GM23338 (cell line): ENCODE data around the gene ESM1. TPM values are rescaled to one million over a fixed set of nuclear protein-coding genes. Genes with fewer than 3 reads are reported as not detected.

Experiments used
- CREB1 ChIP-seq: fragments of 250-450 bp; sonication (Bioruptor Pico); IDR thresholded peaks from 2 replicates; pipeline ENCODE4 v1.5.0; 2020; ENCODE audit warnings: low read depth, mild to moderate bottlenecking, moderate library complexity
- EZH2 ChIP-seq: fragments of 200-600 bp; sonication (generic); IDR thresholded peaks from one replicate; pipeline ENCODE4 v1.8.0; 2017; ENCODE audit warnings: antibody characterized with exemption, mild to moderate bottlenecking, low read depth; ENCODE audit not compliant: unreplicated experiment
- JUNB ChIP-seq: IDR thresholded peaks from one replicate; pipeline ENCODE4 v1.6.1; 2016; ENCODE audit warnings: antibody characterized with exemption; ENCODE audit not compliant: unreplicated experiment
- NANOG ChIP-seq: IDR thresholded peaks from 2 replicates; pipeline ENCODE4 v1.6.1; 2016; ENCODE audit warnings: antibody characterized with exemption, borderline replicate concordance
- POLR2AphosphoS5 ChIP-seq: IDR thresholded peaks from 2 replicates; pipeline ENCODE4 v1.6.1; 2016; ENCODE audit warnings: antibody characterized with exemption, low read depth
- REST ChIP-seq: IDR thresholded peaks from one replicate; pipeline ENCODE4 v1.6.1; 2018; ENCODE audit warnings: antibody characterized with exemption; ENCODE audit not compliant: unreplicated experiment
- ZNF114 ChIP-seq: fragments of 250-450 bp; sonication (Bioruptor Pico); IDR thresholded peaks from 2 replicates; pipeline ENCODE4 v1.5.0; 2020; ENCODE audit warnings: mild to moderate bottlenecking, moderate library complexity
- ZNF331 ChIP-seq: fragments of 250-450 bp; sonication (Bioruptor Pico); IDR thresholded peaks from 2 replicates; pipeline ENCODE4 v1.5.0; 2020; ENCODE audit warnings: low read depth, mild to moderate bottlenecking, moderate library complexity
- ZNF462 ChIP-seq: fragments of 250-450 bp; sonication (Bioruptor Pico); IDR thresholded peaks from 2 replicates; pipeline ENCODE4 v1.5.0; 2020; ENCODE audit warnings: mild to moderate bottlenecking, moderate library complexity
- polyA plus RNA-seq: library from polyadenylated mRNA; unstranded; fragments of >200 nt; fragmentation: Nextera tagmentation; extraction: Ambion mirVana; gene quantifications from 2 replicates; pipeline ENCODE4 v1.2.1, GENCODE V29; 2016
- total RNA-seq: library from RNA; depleted of rRNA; stranded (reverse); fragments of >200 nt; shearing (Covaris generic); gene quantifications from 2 replicates; pipeline ENCODE4 v1.2.3, GENCODE V29; 2014

The ESM1 gene
- total and polyA plus RNA-seq, 2 experiments from 2014 or later, result 0.14 TPM; not detected in 1

- no peak for TF ChIP-seq ZNF462 (CRISPR knock-in tag)
- no peak for TF ChIP-seq JUNB
- TF ChIP-seq ZNF114 (CRISPR knock-in tag), result no peak
- no peak for TF ChIP-seq NANOG
- TF ChIP-seq EZH2, result no peak
- no peak for TF ChIP-seq CREB1 (CRISPR knock-in tag)
- TF ChIP-seq POLR2AphosphoS5, result no peak
- no peak for TF ChIP-seq ZNF331 (CRISPR knock-in tag)
- no peak for TF ChIP-seq REST
Measured at GRCh38 chr5:54936201-54936600, 49.2 kb downstream of the ESM1 start (continued).
